Endothelial cell of umbilical vein (primary cell): Measurements from ENCODE around the gene KCNJ4. TPM values are rescaled to one million over a fixed set of nuclear protein-coding genes. Genes with fewer than 3 reads are reported as not detected.

Experiments
- BruUV-seq: library from RNA; stranded (reverse); fragments of 400-500 nt; replicated peaks from 2 replicates; lab custom pipeline; 2021; lab: Mats Ljungman, UMichigan
- CTCF ChIA-PET: fragments of 300-600, 350-600 bp; sonication (Branson Sonifier 250); formaldehyde crosslinking; loops from one replicate; lab custom pipeline; 2021; ENCODE audit warnings: antibody characterized with exemption, inconsistent platforms; lab: Charles Lee
- POLR2A ChIA-PET: fragments of 300-600, 350-600 bp; sonication (Branson Sonifier 250); formaldehyde crosslinking; loops from one replicate; lab custom pipeline; 2021; ENCODE audit warnings: antibody characterized with exemption, inconsistent platforms; lab: Charles Lee
- DNase-seq: peaks from one replicate; pipeline ENCODE4 v3.0.0-alpha.2; 2011; ENCODE audit warnings: low read depth, low spot score
- FAIRE-seq: peaks from 2 replicates; lab custom pipeline; 2011; peaks lifted over from hg19 to GRCh38; lab: Jason Lieb, UNC
- H2AFZ ChIP-seq: 2 replicates; pipeline ENCODE4 v1.6.0; 2012; ENCODE audit warnings: low read depth, low read length, control low read depth, inconsistent platforms
- H3K27ac ChIP-seq: 2 replicates; pipeline ENCODE4 v1.5.1; 2011; ENCODE audit warnings: low read depth, mild to moderate bottlenecking, control low read depth, low read length, moderate library complexity; ENCODE audit not compliant: insufficient read depth
- H3K27me3 ChIP-seq, 2 experiments: 2 replicates each; pipeline versions ENCODE4 v1.6.0 to v1.6.1; 2011; ENCODE audit warnings: low read length in 2 of 2, mixed read lengths in 1 of 2; ENCODE audit not compliant: control insufficient read depth in 2 of 2, insufficient read depth in 2 of 2
- H3K36me3 ChIP-seq, 2 experiments: 2 replicates in 1 of 2; 3 replicates in 1 of 2; pipeline ENCODE4 v1.5.1; 2011; ENCODE audit warnings: low read length in 2 of 2, mild to moderate bottlenecking in 1 of 2, moderate library complexity in 1 of 2; ENCODE audit not compliant: control insufficient read depth in 2 of 2, insufficient read depth in 2 of 2; ENCODE audit errors: extremely low read depth in 1 of 2
- H3K4me1 ChIP-seq: 3 replicates; pipeline ENCODE4 v1.5.1; 2011; ENCODE audit warnings: mild to moderate bottlenecking, low read length; ENCODE audit not compliant: control insufficient read depth, insufficient read depth; ENCODE audit errors: extremely low read depth
- H3K4me2 ChIP-seq: 2 replicates; pipeline ENCODE4 v1.6.1; 2011; ENCODE audit warnings: low read length, control low read depth, mixed read lengths; ENCODE audit not compliant: insufficient read depth
- H3K4me3 ChIP-seq, 3 experiments: fragments of 200-600 bp in 1 of 3; sonication (generic), shearing (Covaris generic) in 1 of 3; replicated peaks in 1 of 3; 2 replicates each; pipeline ENCODE4 v1.5.1; 2011 to 2016; ENCODE audit warnings: control low read depth in 3 of 3, low read length in 3 of 3, mild to moderate bottlenecking in 2 of 3, inconsistent platforms in 1 of 3, low read depth in 1 of 3, moderate library complexity in 1 of 3; ENCODE audit not compliant: insufficient read depth in 1 of 3
- H3K79me2 ChIP-seq: 2 replicates; pipeline ENCODE4 v1.6.0; 2012; ENCODE audit warnings: low read length, inconsistent platforms; ENCODE audit not compliant: control insufficient read depth, insufficient read depth
- H3K9ac ChIP-seq: replicated peaks from 2 replicates; pipeline ENCODE3; 2011; ENCODE audit warnings: low read length, control low read depth; ENCODE audit not compliant: insufficient read depth; ENCODE audit errors: extremely low read depth
- H3K9me1 ChIP-seq: replicated peaks from 3 replicates; pipeline ENCODE4 v1.6.0; 2011; ENCODE audit warnings: mild to moderate bottlenecking, low read length; ENCODE audit not compliant: control insufficient read depth, insufficient read depth; ENCODE audit errors: extremely low read depth
- H3K9me3 ChIP-seq: replicated peaks from 2 replicates; pipeline ENCODE4 v1.5.1; 2012; ENCODE audit warnings: low read length, inconsistent platforms; ENCODE audit not compliant: control insufficient read depth, insufficient read depth
- H4K20me1 ChIP-seq: replicated peaks from 2 replicates; pipeline ENCODE3; 2011; ENCODE audit warnings: mild to moderate bottlenecking, low read length; ENCODE audit not compliant: control insufficient read depth, insufficient read depth; ENCODE audit errors: extremely low read depth
- GATA2 ChIP-seq: IDR thresholded peaks from 2 replicates; pipeline ENCODE4 v1.7.0; 2011; ENCODE audit warnings: low read depth, mild to moderate bottlenecking, moderate library complexity, mixed read lengths, low read length; ENCODE audit not compliant: insufficient read length, insufficient read depth
- JUN ChIP-seq: IDR thresholded peaks from 2 replicates; pipeline ENCODE4 v1.6.1; 2011; ENCODE audit warnings: borderline replicate concordance, low read depth; ENCODE audit not compliant: insufficient read length, insufficient read depth
- MAX ChIP-seq: IDR thresholded peaks from 2 replicates; pipeline ENCODE4 v1.6.1; 2011; ENCODE audit not compliant: insufficient read depth, insufficient read length
- POLR2A ChIP-seq: IDR thresholded peaks from 2 replicates; pipeline ENCODE4 v1.6.1; 2012; ENCODE audit warnings: low read depth, mild to moderate bottlenecking, control low read depth, low read length
- POLR2AphosphoS5 ChIP-seq: IDR thresholded peaks from 2 replicates; pipeline ENCODE4 v1.6.1; 2012; ENCODE audit warnings: low read depth, mild to moderate bottlenecking, control low read depth, low read length, moderate library complexity; ENCODE audit not compliant: insufficient read depth
- dilution Hi-C: fragments of 300-500 bp; cut with MboI; formaldehyde crosslinking; loops from one replicate; pipeline ENCODE4 v1.15.0; 2019; ENCODE audit warnings: low sequenced_read_pairs; ENCODE audit not compliant: extremely low pct_ligation_motif_present
- intact Hi-C: fragments of 100-400 bp; cut with micrococcal nuclease; formaldehyde crosslinking; loops from one replicate; pipeline ENCODE4 v1.10.0; 2022
- polyA plus RNA-seq, 4 experiments: library from polyadenylated mRNA; depleted of rRNA in 3 of 4; stranded (reverse) in 3 of 4; unstranded in 1 of 4; fragments of >200 nt; gene quantifications; 2 replicates each; pipeline versions ENCODE4 v1.2.1 to v1.2.3, GENCODE V29; 2011 to 2012; ENCODE audit warnings: missing spikeins in 1 of 4
- total RNA-seq: library from RNA; stranded (reverse); gene quantifications from 2 replicates; pipeline ENCODE4 v1.2.3, GENCODE V29; 2021

KCNJ4 gene
- total and polyA plus RNA-seq, 2 donors (not counting 3 experiments of a cell fraction or from before 2014, with no cell fraction given) = not detected

- H3K27ac ChIP-seq = no peak overlapping the region
- no peaks in the 10 kb centered on the region for H3K4me1 ChIP-seq
- POLR2A ChIA-PET = no interaction called here
- H3K9ac ChIP-seq = no peak overlapping the region
- no peaks in the 10 kb centered on the region for H4K20me1 ChIP-seq
- H3K79me2 ChIP-seq = no peaks in the 10 kb centered on the region
- no peak for TF ChIP-seq POLR2A
- no TSS peak for BruUV-seq
- no peak overlapping the region for H3K4me3 ChIP-seq
- no peak overlapping the region for H3K4me2 ChIP-seq
- intact Hi-C loops = no loop called here
- no peaks in the 10 kb centered on the region for H3K27me3 ChIP-seq
- FAIRE-seq = no peak
- dilution Hi-C loops = no loop called here
- H3K9me3 ChIP-seq = no peaks in the 10 kb centered on the region
- no peak overlapping the region for H2AFZ ChIP-seq
- H3K36me3 ChIP-seq = no peaks in the 10 kb centered on the region
- no peaks in the 10 kb centered on the region for H3K9me1 ChIP-seq
- DNase-seq = no peak
- CTCF ChIA-PET = no interaction called here
Measured at GRCh38 chr22:38427465-38427864, 27.5 kb downstream of the KCNJ4 start.

GRCh38 chr22:38426628-38427027, 28.4 kb downstream of the KCNJ4 start:
- Histone ChIP-seq H4K20me1 (no peaks in the 10 kb centered on the region), H3K4me3 (no peak overlapping the region), H3K9me1 (no peaks in the 10 kb centered on the region), H3K9ac (no peak overlapping the region), H3K79me2 (no peaks in the 10 kb centered on the region), H3K27me3 (no peaks in the 10 kb centered on the region), H3K9me3 (no peaks in the 10 kb centered on the region), H3K27ac (no peak overlapping the region), H3K36me3 (no peaks in the 10 kb centered on the region), H2AFZ (no peak overlapping the region), H3K4me2 (no peak overlapping the region), H3K4me1 (no peaks in the 10 kb centered on the region)
- TF ChIP-seq JUN (no peak), GATA2 (no peak), POLR2AphosphoS5 (no peak), MAX (no peak)
- DNase-seq = no peak
- POLR2A ChIA-PET = no interaction called here
- intact Hi-C loops = no loop called here
- BruUV-seq = no TSS peak
- dilution Hi-C loops = no loop called here
- no peak for FAIRE-seq
- CTCF ChIA-PET = interaction anchor here (0.6 kb wide), 1 partner anchor 137 kb away, joined by 3 read pairs; no protein-coding TSS in a partner anchor
